MM.1S (cell line): ENCODE data around the gene XRCC5.

Experiments
- DNase-seq: peaks from one replicate; pipeline ENCODE4 v3.0.0-alpha.2; 2015
- H2AFZ ChIP-seq: fragments of 300-600 bp; sonication (generic); 2 replicates; pipeline ENCODE4 v1.6.0; 2016; ENCODE audit warnings: antibody characterized with exemption, low read length
- H3F3A ChIP-seq: fragments of 300-600 bp; sonication (generic); 2 replicates; pipeline ENCODE4 v1.6.1; 2016; ENCODE audit warnings: mild to moderate bottlenecking, antibody characterized with exemption, low read length, moderate library complexity, mixed read lengths; ENCODE audit not compliant: insufficient read depth
- H3K27ac ChIP-seq: fragments of 300-600 bp; sonication (generic); 2 replicates; pipeline ENCODE4 v1.5.1; 2016; ENCODE audit warnings: mild to moderate bottlenecking, low read length
- H3K27me3 ChIP-seq: fragments of 300-600 bp; sonication (generic); replicated peaks from 2 replicates; pipeline ENCODE4 v1.6.0; 2016; ENCODE audit warnings: low read length; ENCODE audit not compliant: insufficient read depth
- H3K36me3 ChIP-seq: fragments of 300-600 bp; sonication (generic); replicated peaks from 2 replicates; pipeline ENCODE4 v1.6.1; 2016; ENCODE audit warnings: mild to moderate bottlenecking, low read length, mixed read lengths; ENCODE audit not compliant: insufficient read depth
- H3K4me1 ChIP-seq: fragments of 300-600 bp; sonication (generic); 2 replicates; pipeline ENCODE4 v1.6.1; 2016; ENCODE audit warnings: low read length, mixed read lengths
- H3K4me2 ChIP-seq: fragments of 300-600 bp; sonication (generic); 2 replicates; pipeline ENCODE4 v1.6.0; 2016; ENCODE audit warnings: low read depth, low read length
- H3K4me3 ChIP-seq: fragments of 300-600 bp; sonication (generic); 2 replicates; pipeline ENCODE4 v1.5.1; 2016; ENCODE audit warnings: low read length, mixed read lengths
- H3K79me2 ChIP-seq: fragments of 300-600 bp; sonication (generic); 2 replicates; pipeline ENCODE4 v1.6.1; 2016; ENCODE audit warnings: mixed run types, low read length, mixed read lengths
- H3K9ac ChIP-seq: fragments of 300-600 bp; sonication (generic); 2 replicates; pipeline ENCODE4 v1.6.1; 2016; ENCODE audit warnings: low read length, mixed read lengths
- H3K9me2 ChIP-seq: fragments of 300-600 bp; sonication (generic); replicated peaks from 2 replicates; pipeline ENCODE4 v1.6.1; 2016; ENCODE audit warnings: mild to moderate bottlenecking, low read length, mixed read lengths; ENCODE audit not compliant: insufficient read depth
- H3K9me3 ChIP-seq: fragments of 300-600 bp; sonication (generic); replicated peaks from 2 replicates; pipeline ENCODE4 v1.6.1; 2016; ENCODE audit warnings: mild to moderate bottlenecking, low read length, mixed read lengths; ENCODE audit not compliant: insufficient read depth
- H4K20me1 ChIP-seq: fragments of 300-600 bp; sonication (generic); 2 replicates; pipeline ENCODE4 v1.6.1; 2016; ENCODE audit warnings: mild to moderate bottlenecking, low read length, moderate library complexity, mixed read lengths; ENCODE audit not compliant: insufficient read depth
- CTCF ChIP-seq: fragments of 300-600 bp; sonication (generic); IDR thresholded peaks from 2 replicates; pipeline ENCODE4 v1.5.1; 2016; ENCODE audit warnings: antibody characterized with exemption, low read length, mixed read lengths
- EZH2 ChIP-seq: fragments of 300-600 bp; sonication (generic); optimal IDR thresholded peaks from 2 replicates; pipeline ENCODE3; 2017; ENCODE audit warnings: low read depth, mild to moderate bottlenecking, antibody characterized with exemption, low read length, mixed read lengths
- EZH2phosphoT487 ChIP-seq: fragments of 300-600 bp; sonication (generic); IDR thresholded peaks from 2 replicates; pipeline ENCODE4 v1.6.1; 2018; ENCODE audit warnings: antibody characterized with exemption, low read length

XRCC5 gene

GRCh38 chr2:216130346-216130971, 21.3 kb downstream of the XRCC5 start:
- no peaks in the 10 kb centered on the region for H3K9me3 ChIP-seq
- no peak overlapping the region for H3K4me2 ChIP-seq
- TF ChIP-seq EZH2phosphoT487 (no peak), CTCF (0 out of 2 replicates have a peak, but pooled peaks have one; percentile 4)
- no peaks in the 10 kb centered on the region for H3K9me2 ChIP-seq
- H3K4me1 ChIP-seq: no peaks in the 10 kb centered on the region
- peaks cover 93% of the 10 kb centered on the region for H3K79me2 ChIP-seq
- DNase-seq: no peak
- no peak overlapping the region for H3K4me3 ChIP-seq
- H3K9ac ChIP-seq: no peak overlapping the region
- H2AFZ ChIP-seq: no peak overlapping the region
- peaks cover 62% of the 10 kb centered on the region for H3K36me3 ChIP-seq
- no peak overlapping the region for H3K27ac ChIP-seq
- H3K27me3 ChIP-seq: no peaks in the 10 kb centered on the region
- H3F3A ChIP-seq: peaks cover 3% of the 10 kb centered on the region; the same call in 1 of the 2 replicates
- peaks cover 12% of the 10 kb centered on the region; the same call in 1 of the 2 replicates for H4K20me1 ChIP-seq

- peaks cover 90% of the 10 kb centered on the region for H3K79me2 ChIP-seq
Observed at GRCh38 chr2:216131175-216131926, 22.2 kb downstream of the XRCC5 start.

GRCh38 chr2:216132585-216132984, 23.4 kb downstream of the XRCC5 start:
- Histone ChIP-seq H3K4me3 (no peak overlapping the region), H2AFZ (no peak overlapping the region), H3F3A (peaks cover 6% of the 10 kb centered on the region; the same call in 1 of the 2 replicates), H3K9me3 (no peaks in the 10 kb centered on the region), H3K27ac (no peak overlapping the region), H3K36me3 (peaks cover 61% of the 10 kb centered on the region), H4K20me1 (peaks cover 12% of the 10 kb centered on the region; the same call in 1 of the 2 replicates), H3K9me2 (no peaks in the 10 kb centered on the region), H3K79me2 (peaks cover 89% of the 10 kb centered on the region), H3K9ac (no peak overlapping the region), H3K4me1 (no peaks in the 10 kb centered on the region), H3K27me3 (no peaks in the 10 kb centered on the region), H3K4me2 (no peak overlapping the region)
- no peak for DNase-seq
- no peak for TF ChIP-seq EZH2
- TF ChIP-seq CTCF: no peak
- no peak for TF ChIP-seq EZH2phosphoT487

More at GRCh38 chr2:216131175-216131926, 22.2 kb downstream of the XRCC5 start:
- TF ChIP-seq EZH2phosphoT487: no peak
- no peak for TF ChIP-seq CTCF
- TF ChIP-seq EZH2: no peak
- Histone ChIP-seq H3K9me3 (no peaks in the 10 kb centered on the region), H3K9ac (no peak overlapping the region), H3K4me1 (no peaks in the 10 kb centered on the region), H3K9me2 (no peaks in the 10 kb centered on the region), H4K20me1 (peaks cover 12% of the 10 kb centered on the region; the same call in 1 of the 2 replicates), H3K27ac (no peak overlapping the region), H3F3A (peaks cover 1% of the 10 kb centered on the region; the same call in 1 of the 2 replicates), H3K27me3 (no peaks in the 10 kb centered on the region), H3K36me3 (peaks cover 54% of the 10 kb centered on the region), H3K4me3 (no peak overlapping the region), H2AFZ (no peak overlapping the region), H3K4me2 (no peak overlapping the region)
- no peak for DNase-seq
